ENCODE data around the gene RGS10.
"Not testable (repeated sequence)": the region's sequence is repeated elsewhere in the genome, so short reads cannot be mapped to it uniquely, and the experiment has no call there.

RGS10 gene

GRCh38 chr10:119533473-119533872, 9.0 kb downstream of the RGS10 start:
- no peak for TF ChIP-seq CTCF (conservative IDR thresholded peaks at IDR 0.05; ENCODE audit: control insufficient read depth, insufficient read depth, low read depth, low read length)
- DNase-seq (ENCODE audit: low read depth) = no peak
- no peak overlapping the region for H3K4me3 ChIP-seq (ENCODE audit: control insufficient read depth, low read depth, low read length)

GRCh38 chr10:119532791-119533190, 9.7 kb downstream of the RGS10 start:
- H3K4me3 ChIP-seq (ENCODE audit: control insufficient read depth, low read depth, low read length); DNase-seq (ENCODE audit: low read depth): not testable (repeated sequence)

- not testable (repeated sequence) for DNase-seq (ENCODE audit: low read depth)
Measured at GRCh38 chr10:119532251-119532650, 10.3 kb downstream of the RGS10 start.

GRCh38 chr10:119531067-119531466, 11.5 kb downstream of the RGS10 start:
- no peak for TF ChIP-seq CTCF (conservative IDR thresholded peaks at IDR 0.05; ENCODE audit: control insufficient read depth, insufficient read depth, low read depth, low read length)
- no peak for DNase-seq (ENCODE audit: low read depth)
- no peak overlapping the region for H3K4me3 ChIP-seq (ENCODE audit: control insufficient read depth, low read depth, low read length)

More at GRCh38 chr10:119532251-119532650, 10.3 kb downstream of the RGS10 start:
- H3K4me3 ChIP-seq (ENCODE audit: control insufficient read depth, low read depth, low read length) = not testable (repeated sequence)

- H3K4me3 ChIP-seq (ENCODE audit: control insufficient read depth, low read depth, low read length) = not testable (repeated sequence)
- peak; percentile 98 for DNase-seq (ENCODE audit: low read depth)
Measured at GRCh38 chr10:119528663-119529237, 13.8 kb downstream of the RGS10 start.

GRCh38 chr10:119526621-119527592, 15.6 kb downstream of the RGS10 start:
- H3K4me3 ChIP-seq (ENCODE audit: control insufficient read depth, low read depth, low read length) = no peak overlapping the region
- TF ChIP-seq CTCF (conservative IDR thresholded peaks at IDR 0.05; ENCODE audit: control insufficient read depth, insufficient read depth, low read depth, low read length) = no peak
- DNase-seq (ENCODE audit: low read depth) = no peak

GRCh38 chr10:119526149-119526548, 16.4 kb downstream of the RGS10 start:
- no peak overlapping the region for H3K4me3 ChIP-seq (ENCODE audit: control insufficient read depth, low read depth, low read length)
- DNase-seq (ENCODE audit: low read depth) = no peak
- no peak for TF ChIP-seq CTCF (conservative IDR thresholded peaks at IDR 0.05; ENCODE audit: control insufficient read depth, insufficient read depth, low read depth, low read length)

GRCh38 chr10:119525116-119525515, 17.4 kb downstream of the RGS10 start:
- no peak overlapping the region for H3K4me3 ChIP-seq (ENCODE audit: control insufficient read depth, low read depth, low read length)
- DNase-seq (ENCODE audit: low read depth) = no peak
- no peak for TF ChIP-seq CTCF (conservative IDR thresholded peaks at IDR 0.05; ENCODE audit: control insufficient read depth, insufficient read depth, low read depth, low read length)
